Tibial artery (tissue), 4 donors: ENCODE data around the gene ARFRP1.
A peak's percentile ranks its signal among the peaks of the same experiment; 100 is the strongest.

Source experiments
- DNase-seq, 2 donors: peaks; one replicate each; pipeline ENCODE4 v3.0.0-alpha.2; 2019
- H3K27ac ChIP-seq, 2 donors: fragments of 200-600 bp; sonication (generic) in 1 of 2; 1 replicate in 1 of 2; 2 replicates in 1 of 2; pipeline ENCODE4 v1.5.1; 2018 to 2019; ENCODE audit warnings: mild to moderate bottlenecking in 1 of 2
- H3K27me3 ChIP-seq, 2 donors: fragments of 200-600 bp; sonication (generic) in 1 of 2; one replicate each; pipeline versions ENCODE4 v1.5.1 to v1.6.0; 2016 to 2019
- H3K36me3 ChIP-seq, 3 donors: fragments of 200-600 bp; sonication (generic) in 2 of 3; one replicate each; pipeline ENCODE4 v1.5.1; 2016 to 2019; ENCODE audit warnings: mild to moderate bottlenecking in 2 of 3
- H3K4me1 ChIP-seq, 4 donors: fragments of 200-600 bp; sonication (generic) in 2 of 4; 1 replicate in 3 of 4; 2 replicates in 1 of 4; pipeline ENCODE4 v1.5.1; 2016 to 2019
- H3K4me3 ChIP-seq, 2 donors: fragments of 200-600 bp; sonication (generic) in 1 of 2; 1 replicate in 1 of 2; 2 replicates in 1 of 2; pipeline ENCODE4 v1.5.1; 2018 to 2019; ENCODE audit warnings: mild to moderate bottlenecking in 2 of 2
- H3K9me3 ChIP-seq, 3 donors: fragments of 200-600 bp; sonication (generic) in 1 of 3; one replicate each; pipeline ENCODE4 v1.5.1; 2016 to 2019
- CTCF ChIP-seq, 2 experiments: fragments of 200-600 bp in 1 of 2; fragments of 450-650 bp in 1 of 2; IDR thresholded peaks; one replicate each; pipeline ENCODE4 v1.5.1; 2017 to 2019; ENCODE audit warnings: antibody characterized with exemption in 2 of 2, mild to moderate bottlenecking in 1 of 2, moderate library complexity in 1 of 2
- intact Hi-C: fragments of 100-400 bp; cut with DNase I; formaldehyde crosslinking; loops from one replicate; pipeline ENCODE4 v1.15.0; 2023; ENCODE audit warnings: low total_unique reads

The ARFRP1 gene

GRCh38 chr20:63739130-63740069, 31.6 kb upstream of the ARFRP1 start, which contains the start of gene SLC2A4RG:
SLC2A4RG (plus strand) TSS chr20:63739776; CDS start chr20:63739913, 137 bp downstream.
- Histone ChIP-seq H3K4me1 (peaks cover 0 to 41% (median 31%) of the 10 kb centered on the region in 4 donors), H3K27me3 (no peaks in the 10 kb centered on the region), H3K9me3 (no peaks in the 10 kb centered on the region), H3K27ac (peak within 1 kb of the TSS; percentile 97 to 98), H3K36me3 (peaks cover 31 to 49% (median 41%) of the 10 kb centered on the region in 3 donors), H3K4me3 (peak within 1 kb of the TSS; percentile 84 to 93)
- intact Hi-C loops = loop anchor here (10.0 kb wide), 3 partner anchors 85 to 125 kb away; partner anchors contain the start of genes ABHD16B, GMEB2, RTEL1 and STMN3
- no peak for TF ChIP-seq CTCF (IDR thresholded peaks at IDR 0.05)
- DNase-seq = peak; percentile 62 to 90

- Histone ChIP-seq H3K4me3 (peak overlapping the region; percentile 57 to 63), H3K27me3 (no peaks in the 10 kb centered on the region), H3K4me1 (peaks cover 0 to 41% (median 31%) of the 10 kb centered on the region in 4 donors), H3K9me3 (no peaks in the 10 kb centered on the region), H3K27ac (peak overlapping the region; percentile 84 to 98), H3K36me3 (peaks cover 35 to 53% (median 48%) of the 10 kb centered on the region in 3 donors)
- no peak for TF ChIP-seq CTCF (IDR thresholded peaks at IDR 0.05)
- intact Hi-C loops = loop anchor here (10.0 kb wide), 2 partner anchors 84 to 126 kb away; partner anchors contain the start of genes ABHD16B, RTEL1, STMN3 and TPD52L2
- peak; percentile 58 to 88 for DNase-seq
These were observed 30.9 kb upstream of the ARFRP1 start for GRCh38 chr20:63738687-63739129.

GRCh38 chr20:63737945-63738686, 30.3 kb upstream of the ARFRP1 start:
- H3K4me3 ChIP-seq = peak overlapping the region; percentile 57 to 63
- no peak for TF ChIP-seq CTCF (IDR thresholded peaks at IDR 0.05)
- intact Hi-C loops = loop anchor here (10.0 kb wide), 2 partner anchors 83 to 127 kb away; partner anchors contain the start of genes ABHD16B, RTEL1, STMN3 and TPD52L2
- H3K4me1 ChIP-seq = peaks cover 0 to 41% (median 31%) of the 10 kb centered on the region in 4 donors
- H3K27ac ChIP-seq = peak overlapping the region; percentile 84 to 98
- H3K36me3 ChIP-seq = peaks cover 29 to 53% (median 48%) of the 10 kb centered on the region in 3 donors
- no peaks in the 10 kb centered on the region for H3K27me3 ChIP-seq
- peak in 1 of 2 donors; percentile 75 for DNase-seq
- H3K9me3 ChIP-seq = no peaks in the 10 kb centered on the region

- H3K27me3 ChIP-seq = no peaks in the 10 kb centered on the region
- intact Hi-C loops = loop anchor here (10.0 kb wide), 2 partner anchors 83 to 127 kb away; partner anchors contain the start of genes ABHD16B, RTEL1, STMN3 and TPD52L2
- peak in 1 of 2 donors; percentile 57 for DNase-seq
- H3K27ac ChIP-seq = no peak overlapping the region
- no peaks in the 10 kb centered on the region for H3K9me3 ChIP-seq
- peaks cover 24 to 50% (median 44%) of the 10 kb centered on the region in 3 donors for H3K36me3 ChIP-seq
- H3K4me1 ChIP-seq = peaks cover 0 to 41% (median 31%) of the 10 kb centered on the region in 4 donors
- no peak for TF ChIP-seq CTCF (IDR thresholded peaks at IDR 0.05)
- peak overlapping the region in 1 of 2 donors; percentile 63 for H3K4me3 ChIP-seq
These were observed 29.8 kb upstream of the ARFRP1 start for GRCh38 chr20:63737695-63737944.
